Progenitor cell of endocrine pancreas (in vitro differentiated cells): Measurements from ENCODE around the gene SUN1. TPM values are rescaled to one million over a fixed set of nuclear protein-coding genes. Genes with fewer than 3 reads are reported as not detected.
A peak's percentile ranks its signal among the peaks of the same experiment; 100 is the strongest.

Experiments used
- DNase-seq: peaks from one replicate; pipeline ENCODE4 v3.0.0; 2021; ENCODE audit warnings: low spot score; ENCODE audit not compliant: unreplicated experiment
- H3K27ac Mint-ChIP-seq: 2 replicates; pipeline ENCODE4 v1.8.0; 2021; ENCODE audit warnings: mild to moderate bottlenecking, moderate library complexity, mixed read lengths
- H3K27me3 Mint-ChIP-seq: 2 replicates; pipeline ENCODE4 v1.8.0; 2021; ENCODE audit warnings: mixed read lengths
- H3K36me3 Mint-ChIP-seq: 2 replicates; pipeline ENCODE4 v1.8.0; 2022; ENCODE audit warnings: mixed read lengths; ENCODE audit not compliant: insufficient read depth
- H3K4me1 Mint-ChIP-seq: 2 replicates; pipeline ENCODE4 v1.8.0; 2021; ENCODE audit warnings: low read depth, mixed read lengths
- H3K4me3 Mint-ChIP-seq: 2 replicates; pipeline ENCODE4 v1.8.0; 2021; ENCODE audit warnings: low read depth, mild to moderate bottlenecking, moderate library complexity, mixed read lengths
- H3K9me3 Mint-ChIP-seq: 2 replicates; pipeline ENCODE4 v1.8.0; 2021; ENCODE audit warnings: low read depth, mixed read lengths
- CTCF ChIP-seq: fragments of 200-600 bp; sonication (generic); IDR thresholded peaks from one replicate; pipeline ENCODE4 v1.5.0; 2021; ENCODE audit warnings: antibody characterized with exemption, mild to moderate bottlenecking; ENCODE audit not compliant: unreplicated experiment
- total RNA-seq: library from RNA; stranded (reverse); gene quantifications from 2 replicates; pipeline ENCODE4 v1.2.1, GENCODE V29; 2021

The SUN1 gene
- total RNA-seq, 1 donor from 2014 or later, result 152 TPM

- Mint-ChIP-seq H3K36me3 (peaks cover 5% of the 10 kb centered on the region), H3K9me3 (no peaks in the 10 kb centered on the region), H3K4me1 (peaks cover 12% of the 10 kb centered on the region), H3K4me3 (no peak overlapping the region), H3K27ac (peak overlapping the region; percentile 60), H3K27me3 (no peaks in the 10 kb centered on the region)
- no peak for DNase-seq
- no peak for TF ChIP-seq CTCF
These were observed 5.9 kb upstream of the SUN1 start for GRCh38 chr7:826230-826917.

GRCh38 chr7:828793-829561 is 3.3 kb upstream of the SUN1 start:
- Mint-ChIP-seq H3K4me1 (peaks cover 17% of the 10 kb centered on the region), H3K27ac (no peak overlapping the region), H3K4me3 (no peak overlapping the region), H3K27me3 (no peaks in the 10 kb centered on the region), H3K9me3 (no peaks in the 10 kb centered on the region), H3K36me3 (peaks cover 7% of the 10 kb centered on the region)
- no peak for DNase-seq
- no peak for TF ChIP-seq CTCF

GRCh38 chr7:830069-830468 is 2.2 kb upstream of the SUN1 start:
- peaks cover 17% of the 10 kb centered on the region for H3K4me1 Mint-ChIP-seq
- H3K36me3 Mint-ChIP-seq, result peaks cover 7% of the 10 kb centered on the region
- no peak overlapping the region for H3K4me3 Mint-ChIP-seq
- no peaks in the 10 kb centered on the region for H3K27me3 Mint-ChIP-seq
- DNase-seq, result no peak
- no peaks in the 10 kb centered on the region for H3K9me3 Mint-ChIP-seq
- no peak for TF ChIP-seq CTCF
- H3K27ac Mint-ChIP-seq, result peak overlapping the region; percentile 23

GRCh38 chr7:831596-832166 is 595 bp upstream of the SUN1 start:
- no peak for TF ChIP-seq CTCF
- H3K4me1 Mint-ChIP-seq, result peaks cover 15% of the 10 kb centered on the region
- H3K4me3 Mint-ChIP-seq, result no peak overlapping the region
- no peaks in the 10 kb centered on the region for H3K27me3 Mint-ChIP-seq
- DNase-seq, result no peak
- peaks cover 7% of the 10 kb centered on the region for H3K36me3 Mint-ChIP-seq
- peak overlapping the region; percentile 68 for H3K27ac Mint-ChIP-seq
- no peaks in the 10 kb centered on the region for H3K9me3 Mint-ChIP-seq

GRCh38 chr7:832968-833424 is 720 bp downstream of the SUN1 start:
- H3K9me3 Mint-ChIP-seq, result no peaks in the 10 kb centered on the region
- no peak overlapping the region for H3K27ac Mint-ChIP-seq
- H3K36me3 Mint-ChIP-seq, result peaks cover 8% of the 10 kb centered on the region
- no peaks in the 10 kb centered on the region for H3K27me3 Mint-ChIP-seq
- DNase-seq, result no peak
- TF ChIP-seq CTCF, result no peak
- peaks cover 15% of the 10 kb centered on the region for H3K4me1 Mint-ChIP-seq
- no peak overlapping the region for H3K4me3 Mint-ChIP-seq
